Stimulated activated CD4-positive, alpha-beta T cell treated with anti-CD3 and anti-CD28 coated beads, TNF-alpha, amount 100 ng/mL, for 1 hour (primary cell): ENCODE data around the gene ALDH3B2.
"Not testable (repeated sequence)": the region's sequence is repeated elsewhere in the genome, so short reads cannot be mapped to it uniquely, and the experiment has no call there.

ENCODE experiments used
- DNase-seq, 3 donors: peaks; one replicate each; pipeline ENCODE4 v3.0.0-alpha.2; 2020; ENCODE audit warnings: low read depth in 3 of 3, low spot score in 1 of 3

ALDH3B2 gene

GRCh38 chr11:67631411-67631810, 43.0 kb downstream of the ALDH3B2 start:
- DNase-seq, result no peak

GRCh38 chr11:67630943-67631331, 43.5 kb downstream of the ALDH3B2 start:
- DNase-seq, result no peak

- peak; percentile 84 to 93 (median 87) for DNase-seq
These were observed 44.0 kb downstream of the ALDH3B2 start for GRCh38 chr11:67630228-67630942.

GRCh38 chr11:67629386-67630227, 44.8 kb downstream of the ALDH3B2 start, which contains the start of gene NUDT8:
TSS of gene NUDT8 (minus strand) at chr11:67629937. CDS start at chr11:67629911, 26 bp downstream.
- DNase-seq, result peak; percentile 64 to 80 (median 67)

GRCh38 chr11:67628710-67629385, 45.6 kb downstream of the ALDH3B2 start:
- DNase-seq, result no peak

- no peak for DNase-seq
These were observed 46.4 kb downstream of the ALDH3B2 start for GRCh38 chr11:67627812-67628624.

- no peak for DNase-seq
These were observed 47.0 kb downstream of the ALDH3B2 start for GRCh38 chr11:67627441-67627811.

- DNase-seq, result no peak
These were observed 47.5 kb downstream of the ALDH3B2 start for GRCh38 chr11:67626970-67627369.

GRCh38 chr11:67626131-67626833, 48.1 kb downstream of the ALDH3B2 start:
- DNase-seq, result not testable (repeated sequence)

GRCh38 chr11:67623795-67624194, 50.6 kb downstream of the ALDH3B2 start:
- DNase-seq, result not testable (repeated sequence)

GRCh38 chr11:67622905-67623304, 51.5 kb downstream of the ALDH3B2 start:
- DNase-seq, result not testable (repeated sequence)

GRCh38 chr11:67621928-67622327, 52.5 kb downstream of the ALDH3B2 start:
- DNase-seq, result not testable (repeated sequence)

GRCh38 chr11:67620621-67621020, 53.8 kb downstream of the ALDH3B2 start:
- not testable (repeated sequence) for DNase-seq

GRCh38 chr11:67619683-67620618, 54.5 kb downstream of the ALDH3B2 start:
- DNase-seq, result not testable (repeated sequence)

GRCh38 chr11:67618901-67619659, 55.3 kb downstream of the ALDH3B2 start:
- DNase-seq, result not testable (repeated sequence)

- no peak for DNase-seq
These were observed 57.0 kb downstream of the ALDH3B2 start for GRCh38 chr11:67617243-67617953.

GRCh38 chr11:67616431-67617242, 57.8 kb downstream of the ALDH3B2 start:
- no peak for DNase-seq
